ENCODE results near the gene COL3A1. TPM values are rescaled to one million over a fixed set of nuclear protein-coding genes. Genes with fewer than 3 reads are reported as not detected.

Gene COL3A1
- total and polyA plus RNA-seq, 4 experiments from 2014 or later: not detected

DNA sequence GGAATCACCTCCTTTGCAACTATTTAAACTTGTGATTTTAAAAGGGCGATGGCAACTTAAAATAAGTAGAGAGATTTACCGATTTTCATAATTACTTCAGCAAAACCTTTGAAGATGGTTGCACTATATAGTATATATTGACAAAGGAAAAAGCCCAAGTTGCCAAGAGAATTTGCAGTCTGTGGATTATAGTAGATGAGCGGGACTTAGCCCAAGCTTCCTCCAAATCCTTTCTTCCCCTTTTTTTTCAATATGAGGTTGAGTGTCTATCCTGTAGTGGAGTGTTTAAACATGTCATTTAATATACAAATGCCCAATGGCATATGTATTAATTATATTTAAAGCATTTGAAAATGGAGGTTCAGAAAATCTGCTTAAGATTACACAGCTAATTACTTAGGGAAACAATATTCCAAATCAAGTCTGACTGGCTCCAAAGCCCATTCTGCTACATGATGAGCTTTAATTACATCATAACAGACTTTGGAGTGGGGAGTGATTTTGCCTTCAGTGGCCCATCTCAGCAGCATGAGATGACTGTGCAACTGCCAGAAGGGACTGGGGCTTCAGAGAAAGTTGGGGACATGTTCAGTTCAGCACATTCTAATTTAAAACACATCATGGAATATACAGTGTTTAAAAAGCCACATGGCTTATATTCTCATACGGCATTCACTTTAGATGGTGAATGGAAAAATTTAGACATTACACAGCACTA lies 73.2 kb downstream of the COL3A1 start:
- Mint-ChIP-seq H3K4me3 (no peak overlapping the region), H3K36me3 (no peaks in the 10 kb centered on the region), H3K9me3 (no peaks in the 10 kb centered on the region), H3K27ac (no peak overlapping the region), H3K27me3 (no peaks in the 10 kb centered on the region), H3K4me1 (peaks cover 0 to 2% (median 0%) of the 10 kb centered on the region in 4 donors)
- Histone ChIP-seq H3K9me3 (ENCODE audit: control insufficient read depth in 1 of 2, low read length in 2 of 2) (no peaks in the 10 kb centered on the region), H3K4me1 (ENCODE audit: insufficient read depth, low read length) (no peaks in the 10 kb centered on the region), H3K27ac (ENCODE audit: low read depth, low read length) (no peak overlapping the region), H3K36me3 (ENCODE audit: insufficient read depth, low read length) (no peaks in the 10 kb centered on the region), H3K27me3 (ENCODE audit: insufficient read depth, low read length) (no peaks in the 10 kb centered on the region), H3K4me3 (ENCODE audit: low read length in 2 of 2) (no peak overlapping the region)
- no peak for DNase-seq
- intact Hi-C loops (cut with micrococcal nuclease): no loop called here
- ChIA-PET POLR2A (ENCODE audit: partially characterized antibody) (no interaction called here), CTCF (ENCODE audit: partially characterized antibody) (no interaction called here)

GRCh38 chr2:189048189-189048588 lies 74.0 kb downstream of the COL3A1 start:
- Mint-ChIP-seq H3K27ac (no peak overlapping the region), H3K9me3 (no peaks in the 10 kb centered on the region), H3K4me1 (peaks cover 0 to 2% (median 0%) of the 10 kb centered on the region in 4 donors), H3K4me3 (no peak overlapping the region), H3K36me3 (no peaks in the 10 kb centered on the region), H3K27me3 (no peaks in the 10 kb centered on the region)
- intact Hi-C loops (cut with micrococcal nuclease): no loop called here
- H3K27me3 ChIP-seq (ENCODE audit: insufficient read depth, low read length): no peaks in the 10 kb centered on the region
- H3K4me3 ChIP-seq (ENCODE audit: low read length in 2 of 2): no peak overlapping the region
- no peak for DNase-seq
- ChIA-PET CTCF (ENCODE audit: partially characterized antibody) (no interaction called here), POLR2A (ENCODE audit: partially characterized antibody) (no interaction called here)
- no peak overlapping the region for H3K27ac ChIP-seq (ENCODE audit: low read depth, low read length)
- no peaks in the 10 kb centered on the region for H3K4me1 ChIP-seq (ENCODE audit: insufficient read depth, low read length)
- no peaks in the 10 kb centered on the region for H3K9me3 ChIP-seq (ENCODE audit: control insufficient read depth in 1 of 2, low read length in 2 of 2)
- no peaks in the 10 kb centered on the region for H3K36me3 ChIP-seq (ENCODE audit: insufficient read depth, low read length)

DNA sequence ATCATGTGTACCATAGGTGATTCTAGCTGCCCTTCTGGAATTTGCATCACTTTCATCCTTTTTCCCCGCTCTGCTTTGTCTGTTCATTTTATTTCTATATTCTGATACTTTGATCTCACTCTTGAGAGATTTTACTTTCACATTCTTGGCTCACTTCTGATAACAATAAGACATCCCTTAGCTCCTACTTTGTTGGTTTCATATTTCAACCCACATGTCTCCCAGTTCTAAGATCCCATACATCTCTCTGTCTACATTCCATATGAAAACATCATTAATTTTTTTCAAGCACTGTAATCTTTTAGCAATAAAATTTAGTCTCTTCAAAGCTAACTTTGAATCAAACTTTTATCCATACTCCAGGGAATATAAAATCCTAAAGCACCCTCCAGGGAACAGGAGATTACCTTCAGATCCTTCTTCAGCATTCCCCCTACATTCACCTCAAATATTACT lies 75.6 kb downstream of the COL3A1 start:
- Mint-ChIP-seq H3K9me3 (no peaks in the 10 kb centered on the region), H3K36me3 (no peaks in the 10 kb centered on the region), H3K4me1 (peaks cover 0 to 2% (median 0%) of the 10 kb centered on the region in 4 donors), H3K27me3 (no peaks in the 10 kb centered on the region), H3K27ac (peak overlapping the region in 1 of 7 donors; percentile 3), H3K4me3 (no peak overlapping the region)
- H3K9me3 ChIP-seq (ENCODE audit: control insufficient read depth in 1 of 2, low read length in 2 of 2): no peaks in the 10 kb centered on the region
- CTCF ChIA-PET (ENCODE audit: partially characterized antibody): no interaction called here
- no peaks in the 10 kb centered on the region for H3K4me1 ChIP-seq (ENCODE audit: insufficient read depth, low read length)
- intact Hi-C loops (cut with micrococcal nuclease): no loop called here
- no peaks in the 10 kb centered on the region for H3K27me3 ChIP-seq (ENCODE audit: insufficient read depth, low read length)
- H3K36me3 ChIP-seq (ENCODE audit: insufficient read depth, low read length): no peaks in the 10 kb centered on the region
- no peak for DNase-seq
- no peak overlapping the region for H3K27ac ChIP-seq (ENCODE audit: low read depth, low read length)
- POLR2A ChIA-PET (ENCODE audit: partially characterized antibody): no interaction called here
- H3K4me3 ChIP-seq (ENCODE audit: low read length in 2 of 2): no peak overlapping the region

- intact Hi-C loops (cut with micrococcal nuclease): no loop called here
- ChIA-PET CTCF (ENCODE audit: partially characterized antibody) (no interaction called here), POLR2A (ENCODE audit: partially characterized antibody) (no interaction called here)
- no peaks in the 10 kb centered on the region for H3K9me3 ChIP-seq (ENCODE audit: control insufficient read depth in 1 of 2, low read length in 2 of 2)
- Mint-ChIP-seq H3K9me3 (no peaks in the 10 kb centered on the region), H3K4me3 (no peak overlapping the region), H3K36me3 (no peaks in the 10 kb centered on the region), H3K27ac (no peak overlapping the region), H3K27me3 (no peaks in the 10 kb centered on the region), H3K4me1 (peaks cover 0 to 2% (median 0%) of the 10 kb centered on the region in 4 donors)
- no peak for DNase-seq
- H3K4me3 ChIP-seq (ENCODE audit: low read length in 2 of 2): no peak overlapping the region
- H3K4me1 ChIP-seq (ENCODE audit: insufficient read depth, low read length): no peaks in the 10 kb centered on the region
- no peaks in the 10 kb centered on the region for H3K27me3 ChIP-seq (ENCODE audit: insufficient read depth, low read length)
- no peak overlapping the region for H3K27ac ChIP-seq (ENCODE audit: low read depth, low read length)
- H3K36me3 ChIP-seq (ENCODE audit: insufficient read depth, low read length): no peaks in the 10 kb centered on the region
Measured at GRCh38 chr2:189050165-189050712, 76.1 kb downstream of the COL3A1 start.

- H3K27me3 Mint-ChIP-seq: no peaks in the 10 kb centered on the region
Measured at GRCh38 chr2:189056200-189057106, 82.3 kb downstream of the COL3A1 start.

GRCh38 chr2:189057316-189057715 lies 83.1 kb downstream of the COL3A1 start:
- Histone ChIP-seq H3K27ac (ENCODE audit: low read depth, low read length) (no peak overlapping the region), H3K4me1 (ENCODE audit: insufficient read depth, low read length) (no peaks in the 10 kb centered on the region), H3K36me3 (ENCODE audit: insufficient read depth, low read length) (no peaks in the 10 kb centered on the region), H3K9me3 (ENCODE audit: control insufficient read depth in 1 of 2, low read length in 2 of 2) (no peaks in the 10 kb centered on the region), H3K27me3 (ENCODE audit: insufficient read depth, low read length) (no peaks in the 10 kb centered on the region), H3K4me3 (ENCODE audit: low read length in 2 of 2) (no peak overlapping the region)
- intact Hi-C loops (cut with micrococcal nuclease): no loop called here
- no peak for DNase-seq
- no peaks in the 10 kb centered on the region for H3K27me3 Mint-ChIP-seq
- H3K4me3 Mint-ChIP-seq: no peak overlapping the region
- CTCF ChIA-PET (ENCODE audit: partially characterized antibody): no interaction called here
- no peaks in the 10 kb centered on the region for H3K9me3 Mint-ChIP-seq
- H3K36me3 Mint-ChIP-seq: no peaks in the 10 kb centered on the region
- POLR2A ChIA-PET (ENCODE audit: partially characterized antibody): no interaction called here
- no peak overlapping the region for H3K27ac Mint-ChIP-seq
- no peaks in the 10 kb centered on the region for H3K4me1 Mint-ChIP-seq

More at GRCh38 chr2:189056200-189057106, 82.3 kb downstream of the COL3A1 start:
- intact Hi-C loops (cut with micrococcal nuclease): no loop called here
- H3K27ac Mint-ChIP-seq: no peak overlapping the region
- Histone ChIP-seq H3K27ac (ENCODE audit: low read depth, low read length) (no peak overlapping the region), H3K36me3 (ENCODE audit: insufficient read depth, low read length) (no peaks in the 10 kb centered on the region), H3K4me1 (ENCODE audit: insufficient read depth, low read length) (no peaks in the 10 kb centered on the region), H3K9me3 (ENCODE audit: control insufficient read depth in 1 of 2, low read length in 2 of 2) (no peaks in the 10 kb centered on the region), H3K4me3 (ENCODE audit: low read length in 2 of 2) (no peak overlapping the region), H3K27me3 (ENCODE audit: insufficient read depth, low read length) (no peaks in the 10 kb centered on the region)
- DNase-seq: no peak
- ChIA-PET CTCF (ENCODE audit: partially characterized antibody) (no interaction called here), POLR2A (ENCODE audit: partially characterized antibody) (no interaction called here)
- H3K36me3 Mint-ChIP-seq: no peaks in the 10 kb centered on the region
- H3K4me1 Mint-ChIP-seq: no peaks in the 10 kb centered on the region
- no peaks in the 10 kb centered on the region for H3K9me3 Mint-ChIP-seq
- no peak overlapping the region for H3K4me3 Mint-ChIP-seq

GRCh38 chr2:189060096-189060642 lies 86.0 kb downstream of the COL3A1 start:
- DNase-seq: no peak
- Histone ChIP-seq H3K4me1 (ENCODE audit: insufficient read depth, low read length) (no peaks in the 10 kb centered on the region), H3K27me3 (ENCODE audit: insufficient read depth, low read length) (no peaks in the 10 kb centered on the region), H3K36me3 (ENCODE audit: insufficient read depth, low read length) (no peaks in the 10 kb centered on the region), H3K27ac (ENCODE audit: low read depth, low read length) (no peak overlapping the region), H3K4me3 (ENCODE audit: low read length in 2 of 2) (no peak overlapping the region), H3K9me3 (ENCODE audit: control insufficient read depth in 1 of 2, low read length in 2 of 2) (no peaks in the 10 kb centered on the region)
- H3K27me3 Mint-ChIP-seq: no peaks in the 10 kb centered on the region
- no peak overlapping the region for H3K4me3 Mint-ChIP-seq
- intact Hi-C loops (cut with micrococcal nuclease): no loop called here
- H3K9me3 Mint-ChIP-seq: peaks cover 0 to under 1% (median 0%) of the 10 kb centered on the region in 8 donors
- no peaks in the 10 kb centered on the region for H3K36me3 Mint-ChIP-seq
- no peak overlapping the region for H3K27ac Mint-ChIP-seq
- H3K4me1 Mint-ChIP-seq: no peaks in the 10 kb centered on the region
- ChIA-PET CTCF (ENCODE audit: partially characterized antibody) (no interaction called here), POLR2A (ENCODE audit: partially characterized antibody) (no interaction called here)
